Measurements from ENCODE around the gene SRF. TPM values are rescaled to one million over a fixed set of nuclear protein-coding genes. Genes with fewer than 3 reads are reported as not detected.

Gene SRF
- polyA plus RNA-seq, 1 donor = 57.1 TPM

DNA sequence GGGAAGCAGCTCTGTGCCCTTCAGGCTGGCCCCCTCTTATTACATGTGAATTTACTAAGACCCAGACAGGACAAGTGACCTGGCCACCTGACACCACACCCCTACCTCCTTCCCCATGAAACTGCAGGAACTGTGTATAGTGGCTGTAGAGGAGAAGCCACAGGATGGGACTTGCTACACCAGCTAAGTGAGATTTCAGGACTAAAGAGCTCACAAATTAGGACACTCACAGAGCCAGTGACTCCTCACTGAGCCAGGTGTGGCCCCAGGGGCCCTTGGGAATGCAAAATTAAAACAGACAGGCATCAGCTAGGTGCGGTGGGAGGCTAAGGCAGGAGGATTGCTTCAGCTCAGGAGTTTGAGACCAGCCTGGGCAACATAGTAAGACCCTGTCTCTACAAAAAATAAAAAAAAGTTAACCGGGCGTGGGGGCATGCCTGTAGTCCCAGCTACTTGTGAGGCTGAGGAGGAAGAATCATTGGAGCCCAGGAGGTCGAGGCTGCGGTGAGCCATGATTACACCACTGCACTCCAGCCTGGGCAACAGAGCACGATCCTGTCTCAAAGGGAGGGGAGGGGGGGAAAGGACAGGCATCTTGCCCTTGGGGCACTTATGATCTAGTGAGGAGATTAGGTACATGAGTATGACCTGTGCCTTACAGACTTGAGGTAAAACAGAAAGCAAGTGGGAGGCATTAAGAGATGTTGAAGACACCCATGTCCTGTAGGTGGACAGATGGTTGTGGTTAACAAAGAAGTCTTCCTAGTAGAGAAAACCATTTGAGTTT is 23.2 kb upstream of the SRF start:
- no peak for DNase-seq (ENCODE audit: low read depth)

DNA sequence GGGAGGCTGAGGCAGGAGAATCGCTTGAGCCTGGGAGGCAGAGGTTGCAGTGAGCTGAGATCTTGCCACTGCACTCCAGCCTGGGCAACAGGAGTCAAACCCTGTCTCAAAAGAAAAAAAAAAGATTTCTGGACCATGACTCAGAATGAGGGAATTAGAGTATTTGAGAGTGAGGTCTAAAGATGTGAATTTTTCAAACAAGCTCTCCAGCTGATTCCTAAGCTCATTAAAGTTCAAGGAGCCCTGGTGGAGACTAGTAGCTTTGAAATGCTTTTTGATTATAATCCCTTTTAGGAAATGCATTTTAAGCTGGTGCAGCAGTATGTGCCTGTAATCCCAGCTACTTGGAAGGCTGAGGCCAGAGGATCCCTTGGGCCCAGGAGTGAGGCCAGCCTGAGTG is 21.8 kb upstream of the SRF start:
- no peak for DNase-seq (ENCODE audit: low read depth)

DNA sequence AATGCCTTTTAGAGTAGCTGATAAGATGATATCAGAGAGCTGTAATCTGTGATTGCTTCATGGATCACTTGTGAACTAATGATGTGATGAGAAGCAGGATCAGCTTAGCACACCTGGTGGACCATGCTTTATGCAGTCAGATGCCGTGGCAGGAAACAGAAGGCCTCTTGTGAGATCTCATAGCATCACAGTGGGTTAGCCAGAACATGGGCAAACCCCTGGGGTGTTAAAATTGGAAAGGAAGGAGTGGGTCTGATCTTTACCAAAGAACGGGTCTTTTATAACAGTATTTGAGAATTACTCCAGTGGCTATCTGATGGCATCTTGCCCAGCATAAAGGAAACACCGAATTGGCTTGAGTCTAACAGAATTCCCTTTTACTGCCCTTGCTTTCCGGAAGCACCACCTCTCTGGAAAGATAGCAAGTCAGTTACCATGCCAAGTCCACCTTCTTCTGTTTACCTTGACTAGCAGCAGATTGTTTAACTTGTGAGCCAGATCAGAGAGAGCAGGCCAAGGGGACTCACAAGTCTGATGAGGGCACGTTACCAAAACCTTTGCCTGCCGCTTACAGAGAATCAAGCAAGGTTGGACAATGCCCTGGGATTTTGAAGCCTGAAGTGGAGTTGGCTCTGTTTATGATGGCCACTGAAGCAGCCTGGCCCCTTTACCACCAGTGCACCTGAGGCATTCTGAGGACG is 20.9 kb upstream of the SRF start:
- no peak for DNase-seq (ENCODE audit: low read depth)

DNA sequence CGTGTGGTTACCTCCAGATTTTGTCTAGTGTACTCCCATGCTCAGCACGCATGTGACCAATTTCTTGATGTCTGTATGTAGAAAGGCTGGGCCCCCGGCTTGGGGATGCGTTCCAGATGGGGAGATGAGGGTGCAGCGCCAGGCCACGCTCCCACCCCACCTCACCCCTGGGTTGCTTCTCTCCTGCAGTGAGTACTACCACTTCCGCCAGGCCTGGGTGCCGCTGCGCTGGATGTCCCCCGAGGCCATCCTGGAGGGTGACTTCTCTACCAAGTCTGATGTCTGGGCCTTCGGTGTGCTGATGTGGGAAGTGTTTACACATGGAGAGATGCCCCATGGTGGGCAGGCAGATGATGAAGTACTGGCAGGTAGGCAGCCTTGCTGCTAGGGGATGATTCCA is 11.5 kb upstream of the SRF start:
- no peak for DNase-seq (ENCODE audit: low read depth)

DNA sequence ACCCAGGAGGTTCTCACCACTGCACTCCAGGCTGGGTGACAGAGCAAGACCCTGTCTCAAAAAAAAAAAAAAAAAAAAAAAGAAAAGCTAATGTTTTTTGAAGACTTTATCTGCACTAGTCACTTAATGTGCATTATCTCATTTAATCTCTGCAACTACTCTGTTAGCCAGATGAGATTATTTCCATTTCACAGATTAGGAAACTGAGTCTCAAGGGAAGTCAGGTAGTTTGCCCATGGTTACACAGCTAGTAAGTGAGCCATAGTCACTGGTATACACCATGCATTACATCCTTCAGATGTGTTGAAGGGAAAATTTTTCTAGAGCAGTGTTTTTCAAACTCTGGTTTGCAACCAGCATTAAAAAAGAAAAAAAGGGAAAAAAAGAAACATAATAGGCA is 7.2 kb upstream of the SRF start:
- no peak for DNase-seq (ENCODE audit: low read depth)

DNA sequence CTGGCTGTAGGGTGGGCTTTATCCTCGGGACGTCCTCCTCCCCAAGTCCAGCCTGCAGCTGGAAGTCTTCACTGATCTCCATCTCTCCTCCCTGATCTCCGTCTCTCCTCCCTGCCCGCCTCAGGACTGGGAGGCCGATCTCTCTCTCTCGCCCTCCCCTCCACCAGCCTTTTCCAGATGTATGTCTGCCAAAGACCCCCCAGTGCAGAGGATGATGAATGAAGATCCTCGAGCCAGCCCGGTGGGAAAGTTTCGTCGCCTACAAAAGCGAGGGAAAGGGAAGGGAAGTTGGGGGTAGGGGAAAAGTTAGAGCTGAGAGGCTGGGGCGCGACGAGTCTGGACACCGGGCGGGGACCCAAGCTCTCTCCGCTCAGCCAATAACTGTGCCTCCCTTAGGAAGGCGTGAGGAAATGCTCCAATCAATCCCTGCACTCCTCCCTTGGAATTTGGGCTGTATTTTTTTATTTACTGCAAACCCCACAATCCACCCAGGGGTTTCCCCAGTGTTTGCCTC is 595 bp upstream of the SRF start:
- DNase-seq (ENCODE audit: low read depth) = peak; percentile 80

DNA sequence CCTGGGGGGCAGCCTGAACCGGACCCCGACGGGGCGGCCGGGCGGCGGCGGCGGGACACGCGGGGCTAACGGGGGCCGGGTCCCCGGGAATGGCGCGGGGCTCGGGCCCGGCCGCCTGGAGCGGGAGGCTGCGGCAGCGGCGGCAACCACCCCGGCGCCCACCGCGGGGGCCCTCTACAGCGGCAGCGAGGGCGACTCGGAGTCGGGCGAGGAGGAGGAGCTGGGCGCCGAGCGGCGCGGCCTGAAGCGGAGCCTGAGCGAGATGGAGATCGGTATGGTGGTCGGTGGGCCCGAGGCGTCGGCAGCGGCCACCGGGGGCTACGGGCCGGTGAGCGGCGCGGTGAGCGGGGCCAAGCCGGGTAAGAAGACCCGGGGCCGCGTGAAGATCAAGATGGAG is 636 bp downstream of the SRF start:
- no peak for DNase-seq (ENCODE audit: low read depth)

DNA sequence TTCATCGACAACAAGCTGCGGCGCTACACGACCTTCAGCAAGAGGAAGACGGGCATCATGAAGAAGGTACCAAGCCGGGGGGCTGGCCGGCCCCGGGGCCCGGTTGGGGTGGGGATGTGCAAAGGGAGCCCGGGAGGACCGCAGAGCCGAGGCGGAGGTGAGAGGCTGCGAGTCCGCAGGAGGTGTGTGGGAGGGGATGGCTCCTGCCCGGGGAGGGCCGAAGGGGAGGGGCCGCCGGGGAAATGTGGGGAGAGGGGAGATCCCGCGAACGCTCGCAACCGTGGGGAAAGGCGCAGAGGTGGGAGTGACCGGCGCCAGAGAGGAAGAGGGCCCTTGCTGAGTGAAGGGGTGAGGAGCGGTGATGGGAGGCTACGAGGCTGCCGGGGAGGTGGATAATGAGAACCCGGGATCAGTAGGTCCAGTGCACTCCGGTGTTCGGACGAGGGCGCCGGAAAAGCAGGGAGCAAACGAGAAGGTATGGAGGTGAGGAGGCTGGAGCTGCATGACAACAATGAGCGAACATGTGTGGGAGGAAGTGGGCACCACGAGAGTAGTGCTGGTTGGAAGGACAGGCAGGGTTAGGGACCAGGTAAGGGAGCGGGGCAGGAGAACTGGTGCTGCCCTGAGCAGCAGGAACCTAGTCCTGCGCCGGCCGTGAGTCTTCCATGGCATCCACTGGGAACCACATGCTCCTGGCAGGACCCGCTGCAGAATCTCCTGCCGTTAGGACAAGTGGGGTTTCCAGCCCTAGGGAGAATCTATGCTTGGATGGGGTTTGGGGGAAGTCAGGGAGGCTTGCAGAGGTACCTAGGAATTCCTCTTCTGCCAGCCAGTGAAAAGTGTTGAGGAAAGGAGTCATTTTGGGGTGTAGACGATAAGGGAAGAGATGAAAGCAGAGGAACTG is 1.3 kb downstream of the SRF start:
- DNase-seq (ENCODE audit: low read depth) = no peak

DNA sequence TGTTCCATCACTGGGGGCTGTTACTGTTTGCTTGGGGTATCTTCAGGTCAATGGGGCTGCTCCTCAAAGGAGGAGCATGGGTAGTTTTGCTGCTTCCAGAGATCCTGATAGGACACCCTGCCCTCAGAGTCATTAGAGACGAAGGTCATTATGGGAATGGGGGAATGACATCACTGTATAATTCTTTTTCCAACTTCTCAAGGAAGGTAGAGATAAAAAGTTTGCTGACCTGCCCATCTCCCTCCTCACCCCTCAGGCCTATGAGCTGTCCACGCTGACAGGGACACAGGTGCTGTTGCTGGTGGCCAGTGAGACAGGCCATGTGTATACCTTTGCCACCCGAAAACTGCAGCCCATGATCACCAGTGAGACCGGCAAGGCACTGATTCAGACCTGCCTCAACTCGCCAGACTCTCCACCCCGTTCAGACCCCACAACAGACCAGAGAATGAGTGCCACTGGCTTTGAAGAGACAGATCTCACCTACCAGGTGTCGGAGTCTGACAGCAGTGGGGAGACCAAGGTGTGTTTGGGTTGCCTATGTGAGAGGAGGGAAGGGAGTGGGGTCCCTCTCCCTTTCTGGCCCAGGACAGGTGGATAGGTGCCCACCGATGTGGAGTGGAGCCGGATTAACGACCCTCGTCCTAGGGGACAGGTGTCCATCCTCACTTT is 2.7 kb downstream of the SRF start:
- DNase-seq (ENCODE audit: low read depth) = no peak

DNA sequence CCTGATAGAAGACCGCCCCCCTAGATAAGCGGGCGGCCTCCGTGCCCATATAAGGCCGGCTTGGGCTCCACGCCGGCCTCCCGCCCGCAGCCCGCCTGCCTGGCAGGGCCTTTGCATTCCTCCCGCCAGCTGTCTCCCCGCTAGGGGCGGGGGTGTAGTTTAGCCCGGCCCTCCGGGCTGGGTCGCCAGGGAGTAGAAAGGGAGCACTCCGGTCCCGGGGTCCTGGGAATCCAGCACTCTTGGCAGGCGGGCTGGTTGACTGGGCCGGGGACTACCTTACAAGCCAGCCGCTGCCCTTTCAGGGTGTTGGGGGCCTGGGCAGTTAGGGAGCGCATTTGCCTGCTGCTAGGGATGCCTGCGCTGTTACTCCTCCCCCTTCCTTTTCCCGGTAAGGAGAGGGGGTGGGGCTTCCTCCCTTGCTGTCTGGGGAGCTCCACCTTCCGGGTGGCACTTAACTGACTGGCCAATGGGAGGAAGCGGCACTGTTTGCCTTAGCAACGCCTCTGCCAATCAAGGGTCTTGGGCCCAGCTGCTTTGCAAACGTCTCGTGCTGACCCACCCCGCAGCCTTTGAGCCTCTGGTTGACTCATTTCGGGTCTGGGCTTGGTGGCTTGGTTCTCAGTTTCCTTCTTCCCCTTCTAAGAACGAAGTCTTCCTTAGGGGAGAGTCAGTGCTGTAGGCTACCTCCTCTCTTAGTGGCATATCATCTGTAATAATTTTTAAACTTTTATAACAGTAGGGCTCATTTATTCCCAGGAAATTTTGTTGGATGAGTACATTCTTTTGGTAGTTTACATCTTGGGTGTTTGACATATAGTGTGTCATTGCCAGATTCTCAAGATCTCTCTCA is 3.4 kb downstream of the SRF start:
- peak; percentile 96 for DNase-seq (ENCODE audit: low read depth)

DNA sequence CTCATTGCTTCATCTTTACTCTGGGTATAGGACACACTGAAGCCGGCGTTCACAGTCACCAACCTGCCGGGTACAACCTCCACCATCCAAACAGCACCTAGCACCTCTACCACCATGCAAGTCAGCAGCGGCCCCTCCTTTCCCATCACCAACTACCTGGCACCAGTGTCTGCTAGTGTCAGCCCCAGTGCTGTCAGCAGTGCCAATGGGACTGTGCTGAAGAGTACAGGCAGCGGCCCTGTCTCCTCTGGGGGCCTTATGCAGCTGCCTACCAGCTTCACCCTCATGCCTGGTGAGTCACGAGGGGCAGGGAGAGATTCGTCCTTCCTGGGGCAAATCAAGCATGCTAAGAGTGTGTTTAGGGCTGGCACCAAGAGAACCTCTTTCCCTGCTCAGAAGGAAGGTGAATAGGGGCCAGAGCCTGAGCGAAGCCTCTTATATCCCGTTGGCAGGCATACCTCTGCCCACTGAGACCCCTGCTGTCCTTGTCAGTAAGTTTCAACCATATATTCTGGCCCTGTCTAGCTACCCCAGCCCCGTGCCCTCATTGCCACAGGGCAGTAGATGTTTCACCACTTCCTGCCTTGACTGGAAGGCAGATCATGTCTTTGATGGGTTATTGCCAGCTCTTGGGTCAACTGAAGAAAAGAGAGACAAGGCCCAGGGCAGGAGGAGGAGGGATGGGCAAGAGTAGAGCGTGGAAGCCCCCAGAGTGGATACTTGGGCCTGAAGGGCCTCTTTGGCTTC is 4.8 kb downstream of the SRF start:
- DNase-seq (ENCODE audit: low read depth) = no peak

DNA sequence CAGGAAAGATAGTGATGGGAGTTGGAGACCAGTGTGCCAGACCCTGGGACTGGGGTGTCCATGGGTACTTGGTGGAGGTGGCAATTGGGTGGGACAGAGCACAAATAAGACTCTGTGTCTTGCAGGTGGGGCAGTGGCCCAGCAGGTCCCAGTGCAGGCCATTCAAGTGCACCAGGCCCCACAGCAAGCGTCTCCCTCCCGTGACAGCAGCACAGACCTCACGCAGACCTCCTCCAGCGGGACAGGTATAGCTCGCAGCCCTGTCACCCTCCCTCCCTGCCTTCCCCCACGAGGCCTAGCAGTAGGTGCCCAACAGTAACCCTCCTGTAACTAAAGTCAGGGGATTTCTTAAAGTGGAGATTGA is 5.3 kb downstream of the SRF start:
- DNase-seq (ENCODE audit: low read depth) = no peak

DNA sequence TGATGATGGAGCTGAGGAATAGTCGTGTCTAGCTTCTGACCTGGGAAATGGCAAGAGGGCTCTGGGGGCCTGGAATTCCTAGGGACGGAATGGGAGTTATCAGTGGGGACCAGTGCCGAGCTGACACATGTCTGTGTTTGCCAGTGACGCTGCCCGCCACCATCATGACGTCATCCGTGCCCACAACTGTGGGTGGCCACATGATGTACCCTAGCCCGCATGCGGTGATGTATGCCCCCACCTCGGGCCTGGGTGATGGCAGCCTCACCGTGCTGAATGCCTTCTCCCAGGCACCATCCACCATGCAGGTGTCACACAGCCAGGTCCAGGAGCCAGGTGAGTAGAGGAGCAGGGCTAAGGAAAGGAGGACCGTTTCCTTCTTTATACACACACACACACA is 7.1 kb downstream of the SRF start:
- no peak for DNase-seq (ENCODE audit: low read depth)

DNA sequence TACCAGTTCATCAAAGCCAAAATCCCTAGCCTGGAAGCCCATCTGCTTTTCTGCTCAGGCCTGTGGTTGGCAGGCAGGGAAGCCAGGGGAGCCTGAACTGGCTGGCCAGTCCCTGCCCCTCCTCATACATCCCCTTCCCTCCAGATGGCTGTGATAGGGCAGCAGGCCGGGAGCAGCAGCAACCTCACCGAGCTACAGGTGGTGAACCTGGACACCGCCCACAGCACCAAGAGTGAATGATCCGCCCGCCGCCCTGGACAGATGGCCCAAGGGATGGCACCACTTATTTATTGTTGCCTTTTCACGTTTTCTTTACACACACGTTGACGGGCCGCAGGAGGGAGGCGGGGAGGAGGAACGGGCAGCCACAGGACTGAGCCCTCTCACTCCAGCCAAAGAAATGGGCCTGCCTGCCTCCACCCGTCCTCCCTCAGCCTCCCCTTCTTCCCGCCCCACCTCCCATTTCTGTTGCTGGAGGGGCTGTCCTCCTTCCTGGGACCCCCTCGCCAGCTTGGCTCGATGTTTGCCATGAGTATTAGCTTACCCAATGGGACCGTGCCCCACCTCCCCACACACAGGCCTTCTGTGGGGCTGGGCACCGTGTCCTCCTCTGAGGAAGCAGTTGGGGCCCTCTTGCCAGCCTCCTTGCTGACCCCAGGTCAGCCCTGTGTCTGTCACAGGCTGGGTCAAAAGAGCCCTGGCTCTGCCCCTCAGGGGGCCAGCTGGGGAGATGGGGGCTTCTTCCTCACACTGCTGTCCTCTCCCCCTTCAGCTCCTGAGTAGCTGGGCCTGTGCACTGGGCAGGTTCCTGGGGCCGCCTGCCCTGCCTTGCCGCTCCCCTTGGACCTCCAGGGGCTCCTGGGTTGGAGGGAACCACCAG is 8.1 kb downstream of the SRF start:
- DNase-seq (ENCODE audit: low read depth) = no peak

DNA sequence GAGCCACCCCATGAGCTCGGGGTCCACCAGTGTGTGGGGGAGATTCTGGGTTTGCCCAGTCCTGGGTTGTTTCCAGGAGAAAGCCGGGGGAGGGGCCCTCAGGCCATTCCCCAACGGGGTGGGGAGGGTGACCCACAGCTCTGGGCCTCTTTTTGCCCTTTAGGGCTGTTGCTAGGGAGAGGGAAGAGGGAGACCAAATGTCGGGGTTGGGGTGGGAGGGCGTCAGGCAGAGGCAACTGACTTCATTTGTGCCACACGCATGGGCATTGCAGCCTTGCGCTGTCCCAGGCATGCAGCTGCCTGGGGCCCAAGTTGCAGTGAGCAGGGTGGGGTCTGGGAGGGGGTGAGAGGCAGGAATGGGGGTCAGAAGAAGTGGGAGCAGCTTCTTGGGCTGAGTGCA is 9.0 kb downstream of the SRF start:
- DNase-seq (ENCODE audit: low read depth) = no peak

DNA sequence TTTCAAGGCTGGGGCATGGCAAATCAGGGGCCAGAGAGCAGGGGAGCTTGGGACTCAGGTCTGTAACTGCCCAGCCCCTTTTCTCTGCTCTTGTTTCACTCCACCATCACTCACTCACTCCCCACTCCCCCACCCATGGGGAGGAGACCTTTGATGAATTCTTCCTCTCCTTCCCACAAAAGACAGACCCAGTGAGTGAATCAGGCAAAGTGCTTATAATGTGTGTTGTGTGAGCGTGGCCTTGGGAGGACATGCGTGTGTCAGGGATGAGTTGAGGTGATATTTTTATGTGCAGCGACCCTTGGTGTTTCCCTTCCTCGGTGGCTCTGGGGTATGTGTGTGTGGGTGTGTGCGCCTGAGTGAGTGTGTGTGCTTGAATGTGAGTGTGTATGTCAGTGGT is 9.9 kb downstream of the SRF start:
- DNase-seq (ENCODE audit: low read depth) = no peak

DNA sequence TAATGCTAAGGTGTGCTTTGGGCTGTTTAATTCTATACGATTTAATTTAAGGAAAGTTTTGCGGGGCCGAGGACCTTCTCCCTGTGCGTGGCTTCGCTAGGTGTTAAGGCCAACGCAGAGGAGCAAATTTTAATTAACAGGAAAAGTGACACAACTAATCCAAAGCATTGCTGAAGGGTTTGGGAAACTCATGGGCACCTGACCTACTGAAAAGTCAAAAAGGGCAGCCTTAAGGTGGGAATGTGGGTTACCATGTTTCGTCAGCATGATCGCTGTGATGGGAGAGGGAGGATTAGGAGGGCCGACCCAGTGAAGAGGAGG is 10.5 kb downstream of the SRF start:
- no peak for DNase-seq (ENCODE audit: low read depth)

DNA sequence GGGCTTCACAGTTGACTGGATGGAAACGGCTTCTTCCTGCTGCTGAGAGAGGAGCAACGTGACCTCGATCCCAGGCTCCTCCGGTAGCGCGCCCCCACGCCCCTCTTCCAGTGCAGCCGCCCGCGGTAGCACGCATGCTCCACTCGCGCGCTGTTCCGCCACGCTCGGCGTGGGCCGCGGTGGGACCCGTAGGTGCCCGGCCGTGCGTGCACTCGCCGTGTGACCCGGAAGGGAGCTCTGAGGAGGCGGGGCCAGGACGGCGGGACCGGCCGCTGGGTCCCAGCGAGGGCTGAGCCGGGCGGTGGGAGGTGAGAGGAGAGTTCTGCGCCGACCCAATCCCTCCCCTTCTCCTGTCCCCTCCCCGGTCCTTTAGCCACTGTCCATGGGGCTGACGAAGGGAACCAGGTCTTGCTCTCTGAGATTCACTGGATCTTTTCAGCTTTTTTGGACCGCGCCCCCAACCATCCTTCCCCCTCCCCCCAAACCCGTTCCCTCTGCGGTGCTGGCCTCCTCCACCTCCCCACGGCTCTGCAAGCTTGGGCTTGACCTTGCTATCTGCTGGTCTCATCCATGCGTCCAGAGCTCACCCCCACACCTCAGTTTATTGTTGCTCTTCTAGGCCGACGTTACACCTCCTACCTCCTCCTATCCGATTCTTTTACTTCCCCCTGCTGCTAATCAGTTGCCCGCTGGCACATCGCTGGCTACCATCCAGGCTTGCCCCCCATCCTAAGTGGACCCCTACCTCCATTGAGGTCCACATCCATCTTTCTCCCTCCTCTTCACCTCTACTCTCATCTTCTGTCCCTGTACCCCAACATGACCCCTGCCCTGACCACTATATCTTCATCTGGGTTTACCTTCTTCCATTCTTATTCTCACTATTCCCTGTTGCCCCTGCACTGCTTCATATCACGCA is 11.1 kb downstream of the SRF start, which contains the start of gene CUL9:
CUL9 (plus strand) TSS at position 255 of the 919 bp plus-strand sequence. CDS start 2,115 bp downstream, outside the sequence.
- peak; percentile 36 for DNase-seq (ENCODE audit: low read depth)

Measured in forelimb muscle (tissue), 1 donor.